Ascending aorta (tissue), 2 donors: ENCODE results near the gene INVS. TPM values are rescaled to one million over a fixed set of nuclear protein-coding genes. Genes with fewer than 3 reads are reported as not detected.
A peak's percentile ranks its signal among the peaks of the same experiment; 100 is the strongest.

Source experiments
- DNase-seq, 2 donors: peaks; one replicate each; pipeline ENCODE4 v3.0.0-alpha.2; 2019; ENCODE audit warnings: low spot score in 2 of 2
- H3K27ac ChIP-seq, 2 donors: fragments of 200-600 bp; sonication (generic); one replicate each; pipeline ENCODE4 v1.5.1; 2016 to 2017; ENCODE audit warnings: mild to moderate bottlenecking in 1 of 2
- H3K27me3 ChIP-seq: fragments of 200-600 bp; sonication (generic); one replicate; pipeline ENCODE4 v1.5.1; 2017
- H3K36me3 ChIP-seq, 2 donors: fragments of 200-600 bp; sonication (generic); one replicate each; pipeline ENCODE4 v1.5.1; 2016
- H3K4me1 ChIP-seq, 2 donors: fragments of 200-600 bp; sonication (generic); one replicate each; pipeline ENCODE4 v1.5.1; 2016 to 2017; ENCODE audit warnings: mild to moderate bottlenecking in 1 of 2
- H3K4me3 ChIP-seq, 2 donors: fragments of 200-600 bp; sonication (generic); one replicate each; pipeline ENCODE4 v1.5.1; 2016 to 2017; ENCODE audit warnings: mild to moderate bottlenecking in 1 of 2
- H3K9me3 ChIP-seq, 2 donors: fragments of 200-600 bp; sonication (generic); one replicate each; pipeline ENCODE4 v1.5.1; 2016
- CTCF ChIP-seq, 3 experiments: fragments of 200-600 bp in 2 of 3; fragments of 450-650 bp in 1 of 3; sonication (generic) in 2 of 3; IDR thresholded peaks; one replicate each; pipeline ENCODE4 v1.5.1; 2016 to 2019; ENCODE audit warnings: antibody characterized with exemption in 3 of 3, mild to moderate bottlenecking in 1 of 3, moderate library complexity in 1 of 3
- intact Hi-C: fragments of 100-400 bp; cut with DNase I; formaldehyde crosslinking; loops from one replicate; pipeline ENCODE4 v1.15.1; 2023
- total RNA-seq: library from RNA; depleted of rRNA; stranded (reverse); fragments of >200 nt; gene quantifications from one replicate; pipeline ENCODE4 v1.1.0, GENCODE V29; 2016

The INVS gene
- total RNA-seq, 1 donor from 2014 or later = 8.5 TPM

GRCh38 chr9:100096378-100096916 is 2.6 kb upstream of the INVS start:
- no peaks in the 10 kb centered on the region for H3K9me3 ChIP-seq
- no peak overlapping the region for H3K27ac ChIP-seq
- TF ChIP-seq CTCF (IDR thresholded peaks at IDR 0.05) = no peak
- no peak overlapping the region for H3K4me3 ChIP-seq
- no peak for DNase-seq
- H3K27me3 ChIP-seq = no peaks in the 10 kb centered on the region
- H3K36me3 ChIP-seq = no peaks in the 10 kb centered on the region
- intact Hi-C loops = loop anchor here (5.0 to 10.0 kb wide), 5 partner anchors 189 to 1302 kb away; partner anchors contain the start of genes ALG2, ANKS6, MSANTD3 and SEC61B
- peaks cover 0 to 21% of the 10 kb centered on the region in 2 donors for H3K4me1 ChIP-seq

GRCh38 chr9:100098046-100098886 is 777 bp upstream of the INVS start:
- Histone ChIP-seq H3K4me3 (peak overlapping the region; percentile 62 to 77), H3K36me3 (peaks cover 0 to 4% of the 10 kb centered on the region in 2 donors), H3K4me1 (peaks cover 0 to 20% of the 10 kb centered on the region in 2 donors), H3K27me3 (no peaks in the 10 kb centered on the region), H3K9me3 (no peaks in the 10 kb centered on the region), H3K27ac (peak overlapping the region; percentile 79 to 81)
- intact Hi-C loops = loop anchor here (2.0 to 10.0 kb wide), 7 partner anchors 191 to 1303 kb away; partner anchors contain the start of genes ALG2, ANKS6, MRPL50 and MSANTD3
- DNase-seq = peak; percentile 18 to 70
- no peak for TF ChIP-seq CTCF (IDR thresholded peaks at IDR 0.05)

GRCh38 chr9:100099722-100100042 is 639 bp downstream of the INVS start:
- Histone ChIP-seq H3K4me3 (peak overlapping the region; percentile 62 to 77), H3K9me3 (no peaks in the 10 kb centered on the region), H3K27ac (peak overlapping the region; percentile 79 to 81), H3K27me3 (no peaks in the 10 kb centered on the region), H3K4me1 (peaks cover 0 to 16% of the 10 kb centered on the region in 2 donors), H3K36me3 (peaks cover 0 to 4% of the 10 kb centered on the region in 2 donors)
- DNase-seq = no peak
- intact Hi-C loops = loop anchor here (2.0 to 10.0 kb wide), 7 partner anchors 192 to 1305 kb away; partner anchors contain the start of genes ALG2, ANKS6, MRPL50 and MSANTD3
- no peak for TF ChIP-seq CTCF (IDR thresholded peaks at IDR 0.05)

- no peak for TF ChIP-seq CTCF (IDR thresholded peaks at IDR 0.05)
- H3K36me3 ChIP-seq = peaks cover under 1 to 8% of the 10 kb centered on the region in 2 donors
- intact Hi-C loops = no loop called here
- no peaks in the 10 kb centered on the region for H3K9me3 ChIP-seq
- no peaks in the 10 kb centered on the region for H3K27me3 ChIP-seq
- H3K4me1 ChIP-seq = peaks cover 0 to 16% of the 10 kb centered on the region in 2 donors
- H3K27ac ChIP-seq = peak overlapping the region; percentile 79 to 81
- H3K4me3 ChIP-seq = peak overlapping the region; percentile 62 to 77
- DNase-seq = no peak
Observed at GRCh38 chr9:100100146-100100667, 1.2 kb downstream of the INVS start.

GRCh38 chr9:100101608-100102007 is 2.6 kb downstream of the INVS start:
- intact Hi-C loops = no loop called here
- DNase-seq = no peak
- Histone ChIP-seq H3K27me3 (no peaks in the 10 kb centered on the region), H3K4me3 (no peak overlapping the region), H3K9me3 (no peaks in the 10 kb centered on the region), H3K4me1 (peaks cover 0 to 16% of the 10 kb centered on the region in 2 donors), H3K27ac (no peak overlapping the region), H3K36me3 (peaks cover 13 to 22% of the 10 kb centered on the region in 2 donors)
- TF ChIP-seq CTCF (IDR thresholded peaks at IDR 0.05) = no peak
